Naive thymus-derived CD4-positive, alpha-beta T cell (primary cell): Measurements from ENCODE around the gene RABGAP1. TPM values are rescaled to one million over a fixed set of nuclear protein-coding genes. Genes with fewer than 3 reads are reported as not detected.
A peak's percentile ranks its signal among the peaks of the same experiment; 100 is the strongest.

Source experiments
- ATAC-seq: fragments of 150-1000 bp; cut with Tn5 transposase; 2 replicates; pipeline ENCODE4 v1.10.0; 2021; ENCODE audit warnings: mild to moderate bottlenecking, moderate library complexity
- CTCF ChIA-PET: fragments of 350-600 bp; sonication (Branson Sonifier 250); formaldehyde crosslinking; loops from one replicate; lab custom pipeline; 2021; ENCODE audit warnings: antibody characterized with exemption; lab: Charles Lee
- POLR2A ChIA-PET: fragments of 350-600 bp; sonication (Branson Sonifier 250); formaldehyde crosslinking; loops from one replicate; lab custom pipeline; 2021; ENCODE audit warnings: antibody characterized with exemption, inconsistent platforms; lab: Charles Lee
- DNase-seq, 9 donors: peaks; one replicate each; pipeline versions ENCODE4 v3.0.0 to v3.0.0-alpha.2; 2020 to 2022; ENCODE audit warnings: mixed read lengths in 1 of 9
- H3K27ac ChIP-seq: one replicate; pipeline ENCODE4 v1.7.0; 2013; ENCODE audit warnings: mild to moderate bottlenecking, low read depth, low read length, moderate library complexity
- H3K27me3 ChIP-seq, 2 donors: one replicate each; pipeline ENCODE4 v1.7.0; 2013; ENCODE audit warnings: low read length in 2 of 2, mild to moderate bottlenecking in 2 of 2, moderate library complexity in 2 of 2; ENCODE audit not compliant: control insufficient read depth in 2 of 2, insufficient read depth in 2 of 2
- H3K36me3 ChIP-seq, 3 experiments: 1 replicate in 2 of 3; 2 replicates in 1 of 3; pipeline ENCODE4 v1.7.0; 2013; ENCODE audit warnings: low read length in 3 of 3, mild to moderate bottlenecking in 3 of 3, moderate library complexity in 1 of 3; ENCODE audit not compliant: insufficient read depth in 3 of 3, control insufficient read depth in 2 of 3
- H3K4me1 ChIP-seq, 2 donors: one replicate each; pipeline ENCODE4 v1.7.0; 2013; ENCODE audit warnings: low read length in 2 of 2, mild to moderate bottlenecking in 2 of 2, moderate library complexity in 1 of 2; ENCODE audit not compliant: control insufficient read depth in 2 of 2, insufficient read depth in 2 of 2
- H3K4me3 ChIP-seq: 2 replicates; pipeline ENCODE4 v1.7.0; 2013; ENCODE audit warnings: mild to moderate bottlenecking, low read length
- H3K9me3 ChIP-seq, 3 experiments: 1 replicate in 2 of 3; 2 replicates in 1 of 3; pipeline ENCODE4 v1.7.0; 2013; ENCODE audit warnings: low read length in 3 of 3; ENCODE audit not compliant: control insufficient read depth in 2 of 3
- H3K27ac Mint-ChIP-seq, 9 donors: one replicate each; pipeline ENCODE4 v1.8.0; 2020 to 2022; ENCODE audit warnings: mixed read lengths in 9 of 9, mild to moderate bottlenecking in 8 of 9, moderate library complexity in 5 of 9, inconsistent platforms in 2 of 9
- H3K27me3 Mint-ChIP-seq, 5 donors: one replicate each; pipeline ENCODE4 v1.8.0; 2021 to 2022; ENCODE audit warnings: mixed read lengths in 5 of 5, mild to moderate bottlenecking in 1 of 5
- H3K36me3 Mint-ChIP-seq, 5 donors: one replicate each; pipeline ENCODE4 v1.8.0; 2020 to 2022; ENCODE audit warnings: mixed read lengths in 5 of 5, mild to moderate bottlenecking in 3 of 5, inconsistent platforms in 1 of 5
- H3K4me1 Mint-ChIP-seq, 7 donors: one replicate each; pipeline ENCODE4 v1.8.0; 2020 to 2022; ENCODE audit warnings: mixed read lengths in 7 of 7, mild to moderate bottlenecking in 3 of 7, inconsistent platforms in 1 of 7
- H3K4me3 Mint-ChIP-seq, 10 donors: one replicate each; pipeline ENCODE4 v1.8.0; 2020 to 2022; ENCODE audit warnings: mild to moderate bottlenecking in 10 of 10, mixed read lengths in 10 of 10, moderate library complexity in 6 of 10, inconsistent platforms in 2 of 10
- H3K9me3 Mint-ChIP-seq, 11 donors: one replicate each; pipeline ENCODE4 v1.8.0; 2020 to 2022; ENCODE audit warnings: mixed read lengths in 11 of 11, mild to moderate bottlenecking in 4 of 11, inconsistent platforms in 1 of 11, moderate library complexity in 1 of 11
- intact Hi-C, 2 donors: fragments of 100-400 bp; cut with micrococcal nuclease; formaldehyde crosslinking; loops; one replicate each; pipeline ENCODE4 v1.15.1; 2023
- polyA plus RNA-seq, 2 donors: library from polyadenylated mRNA; unstranded; fragments of 300-500 nt; fragmentation: Illumina TruSeq; gene quantifications; one replicate each; pipeline ENCODE4 v1.2.3, GENCODE V29; 2021
- total RNA-seq, 6 experiments: library from RNA in 5 of 6; stranded (reverse) in 5 of 6; gene quantifications; 1 replicate in 5 of 6; 2 replicates in 1 of 6; pipeline ENCODE4 v1.2.3 and lab custom pipeline; 2021 to 2026

RABGAP1 gene
- total and polyA plus RNA-seq, 7 experiments from 2014 or later, result 25.5 to 45.7 (median 34.1) TPM

GRCh38 chr9:122961139-122961538 lies 20.3 kb downstream of the RABGAP1 start:
- CTCF ChIA-PET, result interaction anchor here (0.6 kb wide), 1 partner anchor 11 kb away, joined by 3 read pairs; no protein-coding TSS in a partner anchor
- Mint-ChIP-seq H3K9me3 (peaks cover 0 to 8% (median 0%) of the 10 kb centered on the region in 11 donors), H3K4me3 (no peak overlapping the region), H3K27me3 (no peaks in the 10 kb centered on the region), H3K36me3 (peaks cover 11 to 65% (median 51%) of the 10 kb centered on the region in 5 donors), H3K4me1 (peaks cover 0 to 4% (median 0%) of the 10 kb centered on the region in 7 donors), H3K27ac (no peak overlapping the region)
- Histone ChIP-seq H3K4me1 (no peaks in the 10 kb centered on the region), H3K9me3 (no peaks in the 10 kb centered on the region), H3K27me3 (no peaks in the 10 kb centered on the region), H3K4me3 (no peak overlapping the region), H3K27ac (no peak overlapping the region), H3K36me3 (peaks cover 0 to 4% (median 4%) of the 10 kb centered on the region in 3 experiments)
- POLR2A ChIA-PET, result interaction anchor here (1.2 kb wide), 1 partner anchor 20 kb away, joined by 3 read pairs; the partner anchor contains the start of gene RABGAP1
- DNase-seq (no peak), ATAC-seq (no peak)
- intact Hi-C loops, result no loop called here

DNA sequence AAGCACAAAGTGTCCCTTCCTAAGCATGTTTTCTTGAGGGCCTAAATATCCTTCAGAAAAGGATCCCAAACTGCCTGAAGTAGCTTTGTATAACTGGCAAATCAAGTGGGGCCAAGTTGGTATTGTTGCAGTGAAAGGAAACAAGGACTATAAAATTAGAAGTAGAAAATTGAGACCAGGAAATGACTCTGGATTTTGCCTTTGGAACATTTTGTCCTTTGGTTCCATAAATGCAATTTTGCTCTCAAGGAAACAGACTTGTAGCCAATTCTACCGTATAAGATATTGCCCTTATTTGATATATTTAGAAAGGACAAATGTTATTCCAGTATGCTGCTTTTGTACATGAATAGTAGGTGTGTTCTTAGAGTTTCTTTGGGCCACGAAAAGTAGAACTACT lies 34.4 kb downstream of the RABGAP1 start:
- Mint-ChIP-seq H3K27me3 (no peaks in the 10 kb centered on the region), H3K9me3 (no peaks in the 10 kb centered on the region), H3K27ac (no peak overlapping the region), H3K4me1 (peaks cover 0 to 13% (median 6%) of the 10 kb centered on the region in 7 donors), H3K36me3 (peaks cover 0 to 38% (median 15%) of the 10 kb centered on the region in 5 donors), H3K4me3 (no peak overlapping the region)
- CTCF ChIA-PET, result no interaction called here
- Histone ChIP-seq H3K27me3 (no peaks in the 10 kb centered on the region), H3K9me3 (no peaks in the 10 kb centered on the region), H3K27ac (no peak overlapping the region), H3K4me1 (no peaks in the 10 kb centered on the region), H3K4me3 (no peak overlapping the region), H3K36me3 (peaks cover 0 to 16% (median 0%) of the 10 kb centered on the region in 3 experiments)
- ATAC-seq, result no peak
- DNase-seq, result no peak
- intact Hi-C loops, result no loop called here
- POLR2A ChIA-PET, result no interaction called here

GRCh38 chr9:122978601-122979000 lies 37.8 kb downstream of the RABGAP1 start:
- H3K4me1 ChIP-seq, result no peaks in the 10 kb centered on the region
- Mint-ChIP-seq H3K27me3 (no peaks in the 10 kb centered on the region), H3K4me1 (peaks cover 0 to 17% (median 6%) of the 10 kb centered on the region in 7 donors)

GRCh38 chr9:122986010-122986409 lies 45.2 kb downstream of the RABGAP1 start:
- H3K4me1 Mint-ChIP-seq, result peaks cover 0 to 5% (median 4%) of the 10 kb centered on the region in 7 donors
- no peaks in the 10 kb centered on the region for H3K9me3 Mint-ChIP-seq
- peaks cover 0 to 33% (median 6%) of the 10 kb centered on the region in 3 experiments for H3K36me3 ChIP-seq
- no peaks in the 10 kb centered on the region for H3K27me3 ChIP-seq
- no peaks in the 10 kb centered on the region for H3K9me3 ChIP-seq
- H3K27ac Mint-ChIP-seq, result no peak overlapping the region
- intact Hi-C loops, result loop anchor here in 1 of 2 donors (5.0 kb wide), 1 partner anchor 44 kb away; the partner anchor contains the start of gene RABGAP1
- ChIA-PET POLR2A (interaction anchor here (0.9 to 2.3 kb wide), 2 partner anchors 10 to 73 kb away, joined by 3 to 7 read pairs; partner anchors contain the start of gene ZBTB6), CTCF (no interaction called here)
- H3K36me3 Mint-ChIP-seq, result peaks cover 3 to 15% (median 7%) of the 10 kb centered on the region in 5 donors
- H3K4me3 ChIP-seq, result no peak overlapping the region
- no peak overlapping the region for H3K4me3 Mint-ChIP-seq
- H3K27me3 Mint-ChIP-seq, result no peaks in the 10 kb centered on the region
- no peak for ATAC-seq
- H3K4me1 ChIP-seq, result no peaks in the 10 kb centered on the region
- no peak overlapping the region for H3K27ac ChIP-seq
- no peak for DNase-seq

More at GRCh38 chr9:122978601-122979000, 37.8 kb downstream of the RABGAP1 start:
- Mint-ChIP-seq H3K9me3 (no peaks in the 10 kb centered on the region), H3K27ac (no peak overlapping the region), H3K36me3 (peaks cover 0 to 21% (median 6%) of the 10 kb centered on the region in 5 donors), H3K4me3 (no peak overlapping the region)
- Histone ChIP-seq H3K27me3 (no peaks in the 10 kb centered on the region), H3K4me3 (no peak overlapping the region), H3K9me3 (no peaks in the 10 kb centered on the region), H3K27ac (no peak overlapping the region), H3K36me3 (no peaks in the 10 kb centered on the region)
- ATAC-seq, result no peak
- no peak for DNase-seq
- intact Hi-C loops, result no loop called here
- ChIA-PET POLR2A (no interaction called here), CTCF (no interaction called here)

- Histone ChIP-seq H3K9me3 (no peaks in the 10 kb centered on the region), H3K4me3 (no peak overlapping the region), H3K4me1 (no peaks in the 10 kb centered on the region), H3K27ac (no peak overlapping the region), H3K36me3 (peaks cover 0 to 35% (median 6%) of the 10 kb centered on the region in 3 experiments), H3K27me3 (no peaks in the 10 kb centered on the region)
- ATAC-seq, result no peak
- Mint-ChIP-seq H3K4me1 (peaks cover 0 to 6% (median 4%) of the 10 kb centered on the region in 7 donors), H3K36me3 (peaks cover 3 to 15% (median 7%) of the 10 kb centered on the region in 5 donors), H3K27ac (peak overlapping the region in 3 of 9 donors; percentile 5 to 67 (median 17)), H3K9me3 (no peaks in the 10 kb centered on the region), H3K4me3 (no peak overlapping the region), H3K27me3 (no peaks in the 10 kb centered on the region)
- POLR2A ChIA-PET, result interaction anchor here (2.3 kb wide), 1 partner anchor 75 kb away, joined by 7 read pairs; the partner anchor contains the start of gene ZBTB6
- CTCF ChIA-PET, result interaction anchor here (0.9 kb wide), 1 partner anchor 10 kb away, joined by 3 read pairs; no protein-coding TSS in a partner anchor
- DNase-seq, result no peak
- intact Hi-C loops, result loop anchor here (2.0 to 5.0 kb wide), 2 partner anchors 46 to 47 kb away; partner anchors contain the start of gene RABGAP1 (in 2 of the 2)
Observed at GRCh38 chr9:122988141-122988540, 47.3 kb downstream of the RABGAP1 start.

DNA sequence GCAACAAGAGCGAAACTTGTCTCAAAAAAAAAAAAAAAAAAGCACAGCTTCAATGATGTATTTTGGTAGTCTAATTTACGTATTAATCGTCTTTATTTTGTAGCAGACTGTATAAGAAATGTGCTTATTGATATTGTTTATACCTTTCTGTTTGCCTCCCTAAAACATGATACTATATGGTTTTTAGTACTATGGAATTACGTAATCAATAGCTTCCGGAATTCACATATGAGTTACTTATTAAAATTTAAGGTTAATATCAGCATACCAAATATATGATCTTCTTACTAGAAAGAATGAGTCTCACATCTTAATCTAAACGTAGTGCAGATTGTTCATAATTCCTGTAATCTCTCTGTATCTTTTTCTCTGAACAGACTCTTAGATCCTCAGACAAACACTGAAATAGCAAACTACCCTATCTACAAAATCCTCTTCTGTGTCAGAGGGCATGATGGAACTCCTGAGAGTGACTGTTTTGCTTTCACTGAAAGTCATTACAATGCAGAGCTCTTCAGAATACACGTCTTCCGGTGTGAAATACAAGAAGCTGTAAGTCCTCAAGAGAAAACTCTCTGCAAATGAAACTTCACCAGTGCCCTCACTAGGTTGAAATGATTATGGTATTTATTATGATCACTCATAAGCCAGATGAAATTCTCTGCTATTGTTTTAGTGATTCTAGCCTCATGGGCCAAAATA lies 48.3 kb downstream of the RABGAP1 start:
- Mint-ChIP-seq H3K4me3 (no peak overlapping the region), H3K9me3 (no peaks in the 10 kb centered on the region), H3K4me1 (peaks cover 0 to 6% (median 4%) of the 10 kb centered on the region in 7 donors), H3K27ac (peak overlapping the region in 6 of 9 donors; percentile 2 to 69 (median 45)), H3K27me3 (no peaks in the 10 kb centered on the region), H3K36me3 (peaks cover 3 to 12% (median 7%) of the 10 kb centered on the region in 5 donors)
- intact Hi-C loops, result loop anchor here (2.0 to 5.0 kb wide), 2 partner anchors 47 to 48 kb away; partner anchors contain the start of gene RABGAP1 (in 2 of the 2)
- Histone ChIP-seq H3K4me1 (no peaks in the 10 kb centered on the region), H3K27ac (no peak overlapping the region), H3K36me3 (peaks cover 0 to 35% (median 6%) of the 10 kb centered on the region in 3 experiments), H3K9me3 (no peaks in the 10 kb centered on the region), H3K27me3 (no peaks in the 10 kb centered on the region), H3K4me3 (no peak overlapping the region)
- DNase-seq (peak in 1 of 9 donors; percentile 1), ATAC-seq (no peak)
- CTCF ChIA-PET, result no interaction called here
- POLR2A ChIA-PET, result no interaction called here
